ENCODE data around the gene OR6S1.

DNA sequence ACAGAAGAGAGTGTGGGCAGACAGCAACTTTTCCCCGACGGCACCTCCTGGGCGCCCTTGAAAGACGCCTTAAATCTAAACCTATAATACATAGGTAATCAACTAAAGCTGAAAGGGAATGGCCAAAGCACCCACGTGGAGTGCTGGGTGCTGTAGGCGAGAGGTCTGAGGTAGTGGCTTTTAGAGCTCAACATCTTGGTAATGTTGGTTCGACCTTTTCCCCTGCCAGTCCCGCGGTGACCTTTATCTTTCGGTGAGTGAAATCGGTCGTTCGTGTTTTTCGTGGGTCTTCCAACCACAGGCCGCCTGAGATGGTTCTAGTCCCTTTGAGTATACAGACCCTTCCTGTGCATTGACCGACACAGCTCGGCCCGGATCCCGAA lies 9.1 kb downstream of the OR6S1 start:
- TF ChIP-seq, protein P1, sequence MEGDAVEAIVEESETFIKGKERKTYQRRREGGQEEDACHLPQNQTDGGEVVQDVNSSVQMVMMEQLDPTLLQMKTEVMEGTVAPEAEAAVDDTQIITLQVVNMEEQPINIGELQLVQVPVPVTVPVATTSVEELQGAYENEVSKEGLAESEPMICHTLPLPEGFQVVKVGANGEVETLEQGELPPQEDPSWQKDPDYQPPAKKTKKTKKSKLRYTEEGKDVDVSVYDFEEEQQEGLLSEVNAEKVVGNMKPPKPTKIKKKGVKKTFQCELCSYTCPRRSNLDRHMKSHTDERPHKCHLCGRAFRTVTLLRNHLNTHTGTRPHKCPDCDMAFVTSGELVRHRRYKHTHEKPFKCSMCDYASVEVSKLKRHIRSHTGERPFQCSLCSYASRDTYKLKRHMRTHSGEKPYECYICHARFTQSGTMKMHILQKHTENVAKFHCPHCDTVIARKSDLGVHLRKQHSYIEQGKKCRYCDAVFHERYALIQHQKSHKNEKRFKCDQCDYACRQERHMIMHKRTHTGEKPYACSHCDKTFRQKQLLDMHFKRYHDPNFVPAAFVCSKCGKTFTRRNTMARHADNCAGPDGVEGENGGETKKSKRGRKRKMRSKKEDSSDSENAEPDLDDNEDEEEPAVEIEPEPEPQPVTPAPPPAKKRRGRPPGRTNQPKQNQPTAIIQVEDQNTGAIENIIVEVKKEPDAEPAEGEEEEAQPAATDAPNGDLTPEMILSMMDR (IDR thresholded peaks at IDR 0.05) = no peak
- no peak for TF ChIP-seq ZFX (IDR thresholded peaks at IDR 0.05; ENCODE audit: borderline replicate concordance)

All from 22Rv1 (cell line).